Measurements from ENCODE around the gene PSMD10. TPM values are rescaled to one million over a fixed set of nuclear protein-coding genes. Genes with fewer than 3 reads are reported as not detected.

The PSMD10 gene, protein sequence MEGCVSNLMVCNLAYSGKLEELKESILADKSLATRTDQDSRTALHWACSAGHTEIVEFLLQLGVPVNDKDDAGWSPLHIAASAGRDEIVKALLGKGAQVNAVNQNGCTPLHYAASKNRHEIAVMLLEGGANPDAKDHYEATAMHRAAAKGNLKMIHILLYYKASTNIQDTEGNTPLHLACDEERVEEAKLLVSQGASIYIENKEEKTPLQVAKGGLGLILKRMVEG
- total RNA-seq (2022; extraction: Qiagen RNA extraction): 65.1 to 76.5 TPM (median 70.4 TPM) in 5 replicates

DNA sequence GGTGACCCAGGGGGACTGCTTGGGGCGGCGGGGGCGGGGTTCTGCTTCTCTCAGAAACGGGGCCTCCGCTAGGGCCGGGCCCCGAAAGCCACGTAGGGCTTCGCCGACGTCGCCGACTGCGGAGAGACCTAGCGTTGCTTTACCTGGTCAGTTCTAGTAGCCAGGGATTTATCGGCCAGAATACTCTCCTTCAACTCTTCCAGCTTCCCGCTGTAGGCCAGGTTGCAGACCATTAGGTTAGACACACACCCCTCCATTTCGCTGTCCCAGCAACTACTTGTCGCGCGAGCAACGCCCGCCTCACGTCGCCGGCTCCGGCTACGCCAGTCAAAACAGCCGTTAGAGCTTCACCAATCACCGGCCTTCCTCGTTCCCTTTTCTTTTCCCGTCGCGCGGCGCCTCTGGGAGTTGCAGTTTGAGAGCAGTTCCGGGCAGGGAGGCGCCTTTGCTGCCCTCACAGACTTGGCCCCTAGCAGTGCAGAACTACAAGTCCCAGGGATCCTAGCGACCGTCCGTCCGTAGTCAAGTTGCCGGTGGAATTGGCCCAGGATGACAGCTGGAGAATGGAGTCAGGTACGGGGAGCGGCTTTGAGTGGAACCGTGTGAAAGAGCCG, at the start of gene PSMD10, which contains the start of gene ATG4A:
Gene PSMD10 (minus strand): TSS at position 279 of the 614 bp plus-strand sequence. CDS start 22 bp downstream, at position 257.
Gene ATG4A (plus strand): TSS at position 515 of the 614 bp plus-strand sequence. CDS start 49 bp downstream, at position 564.

DNA sequence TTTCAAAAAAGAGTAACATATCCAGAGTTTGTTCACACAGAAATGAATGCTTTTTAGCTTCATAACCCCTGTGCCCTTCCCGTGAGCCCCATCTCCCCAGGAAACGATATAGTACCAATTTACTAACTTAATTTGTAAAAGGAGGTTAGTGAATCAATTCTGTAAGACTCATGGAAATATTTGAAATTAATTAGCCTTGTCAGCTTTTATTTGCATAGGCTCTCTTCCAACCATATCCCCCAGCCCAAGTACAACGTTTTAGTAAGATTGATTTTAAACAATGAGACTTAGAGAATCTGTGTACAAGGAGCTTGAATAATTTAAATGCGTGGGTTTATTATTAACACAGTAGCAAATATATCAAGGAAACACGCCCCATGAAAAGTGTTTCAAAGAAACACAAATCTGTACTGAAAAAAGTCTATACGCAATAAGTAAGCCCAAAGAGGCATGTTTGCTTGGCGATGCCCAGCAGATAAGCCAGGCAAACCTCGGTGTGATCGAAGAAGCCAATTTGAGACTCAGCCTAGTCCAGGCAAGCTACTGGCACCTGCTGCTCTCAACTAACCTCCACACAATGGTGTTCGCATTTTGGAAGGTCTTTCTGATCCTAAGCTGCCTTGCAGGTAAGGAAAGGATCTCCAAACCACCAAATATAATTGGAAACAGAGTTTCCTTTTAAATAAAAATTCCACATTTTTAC, 46.6 kb downstream of the PSMD10 start, which contains the start of gene VSIG1:
Gene VSIG1 (plus strand): TSS at position 512 of the 703 bp plus-strand sequence. CDS start 66 bp downstream, at position 578.

Other genes with a start within 250 kb of the PSMD10 start
- 0.08 TPM in 1 of 5 replicates, not detected in the others for gene TEX13B, start 109.2 kb downstream of the PSMD10 start, total RNA-seq (2022; extraction: Qiagen RNA extraction)
- gene VSIG1, start 46.5 kb downstream of the PSMD10 start, total RNA-seq (2022; extraction: Qiagen RNA extraction): 0.12 to 0.75 TPM (median 0.30 TPM) in 5 replicates
- gene ATG4A, start 236 bp upstream of the PSMD10 start, total RNA-seq (2022; extraction: Qiagen RNA extraction): 7.4 to 9.3 TPM (median 7.7 TPM) in 5 replicates

Data from A549 treated with dexamethasone at 1 μM for 4 hours (cell line).